Measurements from ENCODE around the gene UBASH3B.
"Not testable (repeated sequence)": the region's sequence is repeated elsewhere in the genome, so short reads cannot be mapped to it uniquely, and the experiment has no call there.

The UBASH3B gene

GRCh38 chr11:122813176-122813893 is 157.8 kb downstream of the UBASH3B start:
- no peak for DNase-seq (ENCODE audit: low read depth)

GRCh38 chr11:122813894-122814270 is 158.4 kb downstream of the UBASH3B start:
- no peak for DNase-seq (ENCODE audit: low read depth)

GRCh38 chr11:122814401-122814800 is 158.9 kb downstream of the UBASH3B start:
- no peak for DNase-seq (ENCODE audit: low read depth)

GRCh38 chr11:122815900-122816299 is 160.4 kb downstream of the UBASH3B start:
- no peak for DNase-seq (ENCODE audit: low read depth)

- DNase-seq (ENCODE audit: low read depth) = no peak
These were observed 161.4 kb downstream of the UBASH3B start for GRCh38 chr11:122816761-122817520.

- no peak for DNase-seq (ENCODE audit: low read depth)
These were observed 164.6 kb downstream of the UBASH3B start for GRCh38 chr11:122820158-122820557.

GRCh38 chr11:122821169-122821568 is 165.6 kb downstream of the UBASH3B start:
- DNase-seq (ENCODE audit: low read depth) = no peak

- no peak for DNase-seq (ENCODE audit: low read depth)
These were observed 166.7 kb downstream of the UBASH3B start for GRCh38 chr11:122822241-122822640.

GRCh38 chr11:122823564-122823963 is 168.0 kb downstream of the UBASH3B start:
- DNase-seq (ENCODE audit: low read depth) = no peak

- not testable (repeated sequence) for DNase-seq (ENCODE audit: low read depth)
These were observed 173.8 kb downstream of the UBASH3B start for GRCh38 chr11:122829371-122829770.

- DNase-seq (ENCODE audit: low read depth) = not testable (repeated sequence)
These were observed 176.8 kb downstream of the UBASH3B start for GRCh38 chr11:122832297-122832696.

- DNase-seq (ENCODE audit: low read depth) = no peak
These were observed 177.4 kb downstream of the UBASH3B start for GRCh38 chr11:122832721-122833470.

GRCh38 chr11:122833846-122834464 is 178.4 kb downstream of the UBASH3B start:
- no peak for DNase-seq (ENCODE audit: low read depth)

GRCh38 chr11:122836916-122837315 is 181.4 kb downstream of the UBASH3B start:
- DNase-seq (ENCODE audit: low read depth) = no peak

- no peak for DNase-seq (ENCODE audit: low read depth)
These were observed 182.2 kb downstream of the UBASH3B start for GRCh38 chr11:122837528-122838346.

- DNase-seq (ENCODE audit: low read depth) = no peak
These were observed 188.0 kb downstream of the UBASH3B start for GRCh38 chr11:122843281-122844141.

GRCh38 chr11:122847466-122847865 is 191.9 kb downstream of the UBASH3B start:
- no peak for DNase-seq (ENCODE audit: low read depth)

GRCh38 chr11:122848186-122848585 is 192.7 kb downstream of the UBASH3B start:
- no peak for DNase-seq (ENCODE audit: low read depth)

GRCh38 chr11:122850076-122850631 is 194.6 kb downstream of the UBASH3B start:
- DNase-seq (ENCODE audit: low read depth) = no peak

- DNase-seq (ENCODE audit: low read depth) = no peak
These were observed 195.9 kb downstream of the UBASH3B start for GRCh38 chr11:122851366-122851966.
